ENCODE data around the gene MAP3K20.

The MAP3K20 gene

DNA sequence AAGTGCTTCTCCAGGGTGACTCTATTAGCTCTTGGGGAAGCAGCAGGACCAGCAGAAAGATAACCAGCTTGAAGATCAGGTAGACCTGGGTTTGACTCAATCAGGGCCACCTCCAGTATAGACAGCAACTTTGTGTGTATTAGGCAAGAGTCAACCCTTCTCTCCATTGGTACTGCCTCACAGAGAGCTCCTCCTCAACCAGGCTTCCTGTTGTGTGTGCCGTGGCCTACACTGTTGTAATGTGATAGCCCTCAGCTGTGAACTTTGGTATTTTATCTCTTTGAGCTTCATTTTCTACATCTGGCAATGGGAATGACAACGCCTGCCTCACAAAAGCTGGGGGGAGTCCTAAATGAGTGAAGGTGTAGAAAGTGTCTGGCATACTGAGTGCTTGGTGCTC lies 17.0 kb upstream of the MAP3K20 start:
- DNase-seq (ENCODE audit: low read depth) = no peak
- TF ChIP-seq, protein P1, sequence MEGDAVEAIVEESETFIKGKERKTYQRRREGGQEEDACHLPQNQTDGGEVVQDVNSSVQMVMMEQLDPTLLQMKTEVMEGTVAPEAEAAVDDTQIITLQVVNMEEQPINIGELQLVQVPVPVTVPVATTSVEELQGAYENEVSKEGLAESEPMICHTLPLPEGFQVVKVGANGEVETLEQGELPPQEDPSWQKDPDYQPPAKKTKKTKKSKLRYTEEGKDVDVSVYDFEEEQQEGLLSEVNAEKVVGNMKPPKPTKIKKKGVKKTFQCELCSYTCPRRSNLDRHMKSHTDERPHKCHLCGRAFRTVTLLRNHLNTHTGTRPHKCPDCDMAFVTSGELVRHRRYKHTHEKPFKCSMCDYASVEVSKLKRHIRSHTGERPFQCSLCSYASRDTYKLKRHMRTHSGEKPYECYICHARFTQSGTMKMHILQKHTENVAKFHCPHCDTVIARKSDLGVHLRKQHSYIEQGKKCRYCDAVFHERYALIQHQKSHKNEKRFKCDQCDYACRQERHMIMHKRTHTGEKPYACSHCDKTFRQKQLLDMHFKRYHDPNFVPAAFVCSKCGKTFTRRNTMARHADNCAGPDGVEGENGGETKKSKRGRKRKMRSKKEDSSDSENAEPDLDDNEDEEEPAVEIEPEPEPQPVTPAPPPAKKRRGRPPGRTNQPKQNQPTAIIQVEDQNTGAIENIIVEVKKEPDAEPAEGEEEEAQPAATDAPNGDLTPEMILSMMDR (IDR thresholded peaks at IDR 0.05; ENCODE audit: low read depth, low read length, missing control alignments) = no peak
- H3K4me3 ChIP-seq (ENCODE audit: low read depth, low read length) = no peak overlapping the region

DNA sequence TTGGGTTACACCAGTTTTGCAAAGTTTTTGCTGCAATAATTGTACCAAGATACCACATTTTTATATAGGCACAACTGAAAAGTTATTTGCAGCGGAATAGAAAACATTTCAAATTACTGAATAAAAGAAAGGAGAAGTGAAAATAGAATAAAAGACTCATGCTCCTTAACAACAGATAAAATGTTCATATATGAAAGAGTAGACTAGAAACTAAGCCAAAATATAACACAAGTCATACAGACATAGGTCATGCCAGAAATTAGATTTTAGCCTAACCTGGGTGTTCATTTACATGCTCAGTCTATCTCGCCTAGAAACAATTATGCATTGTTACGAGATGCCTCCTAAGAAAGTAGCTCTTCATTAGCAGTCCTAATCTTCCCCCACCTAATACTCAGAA lies 16.4 kb upstream of the MAP3K20 start:
- H3K4me3 ChIP-seq (ENCODE audit: low read depth, low read length) = no peak overlapping the region
- no peak for DNase-seq (ENCODE audit: low read depth)
- TF ChIP-seq, protein P1 (IDR thresholded peaks at IDR 0.05; ENCODE audit: low read depth, low read length, missing control alignments) = no peak

DNA sequence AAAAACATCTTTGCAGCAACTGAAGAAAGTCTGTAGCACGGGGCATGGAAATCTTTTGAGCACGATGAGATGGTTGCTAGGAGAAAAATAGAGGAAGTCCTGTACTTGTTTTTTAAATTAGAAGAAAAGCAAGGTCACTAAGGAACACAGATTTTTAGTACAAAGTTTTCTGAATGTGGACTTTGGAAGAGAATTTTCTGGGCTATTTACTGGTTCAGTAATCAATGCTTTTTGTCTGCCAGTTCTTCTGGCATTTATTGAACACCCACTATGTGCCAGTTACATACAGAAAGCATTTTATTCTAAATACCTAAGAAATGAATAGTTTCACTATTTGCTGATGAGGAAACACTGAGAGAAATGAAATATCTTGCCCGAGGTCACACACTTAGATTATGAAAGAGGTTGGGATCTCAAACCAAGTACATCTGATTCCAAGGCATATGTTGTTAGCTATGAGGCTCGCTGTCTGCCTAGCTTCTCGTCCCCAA lies 15.6 kb upstream of the MAP3K20 start:
- no peak for DNase-seq (ENCODE audit: low read depth)
- H3K4me3 ChIP-seq (ENCODE audit: low read depth, low read length) = no peak overlapping the region
- TF ChIP-seq, protein P1 (IDR thresholded peaks at IDR 0.05; ENCODE audit: low read depth, low read length, missing control alignments) = no peak

DNA sequence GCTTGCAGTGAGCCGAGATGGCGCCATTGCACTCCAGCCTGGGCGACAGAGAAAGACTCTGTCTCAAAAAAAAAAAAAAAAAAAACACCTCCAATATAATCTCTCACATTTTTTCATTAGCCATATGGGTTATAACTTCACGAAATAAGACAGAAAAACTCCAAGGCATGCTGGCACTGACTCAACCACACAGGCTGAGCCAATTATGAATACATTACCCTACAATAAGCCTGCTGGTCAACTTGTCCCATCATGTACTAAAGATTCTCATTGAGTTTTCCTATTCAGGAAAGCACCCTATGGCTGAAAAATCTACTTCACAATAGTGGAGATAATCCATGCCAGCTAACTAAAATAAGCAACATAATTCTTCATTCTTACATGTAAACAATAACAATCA lies 12.8 kb upstream of the MAP3K20 start:
- TF ChIP-seq, protein P1 (IDR thresholded peaks at IDR 0.05; ENCODE audit: low read depth, low read length, missing control alignments) = no peak
- no peak overlapping the region for H3K4me3 ChIP-seq (ENCODE audit: low read depth, low read length)
- no peak for DNase-seq (ENCODE audit: low read depth)

DNA sequence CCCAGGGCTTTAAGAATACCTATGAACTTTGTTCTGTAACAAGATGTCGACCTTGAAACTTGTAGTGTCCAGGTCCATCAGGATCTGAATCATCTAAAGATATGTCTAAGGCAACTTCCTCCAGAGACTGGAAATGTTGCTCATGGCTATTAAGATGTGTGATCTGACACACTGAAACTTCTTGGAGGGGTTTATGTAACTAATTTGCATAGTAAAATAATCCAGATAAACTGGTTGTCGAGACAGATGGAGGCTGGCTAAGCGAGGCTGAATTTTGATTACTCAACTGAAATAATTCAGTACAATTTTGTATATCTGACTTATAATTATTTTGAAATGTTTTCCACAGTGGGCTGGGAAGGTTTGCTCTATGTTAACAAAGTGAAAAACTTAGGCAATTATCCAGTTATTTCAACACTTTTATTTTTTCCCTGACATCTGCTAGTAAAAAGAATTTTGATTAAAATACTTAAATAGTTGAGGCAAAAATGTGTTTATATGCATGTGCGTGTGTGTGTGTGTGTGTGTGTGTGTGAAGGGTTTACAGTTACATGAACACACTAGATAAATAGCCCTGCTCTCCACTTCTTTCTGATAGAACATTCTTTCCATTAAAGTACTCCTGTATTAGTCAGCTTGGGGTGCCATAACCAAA lies 11.4 kb upstream of the MAP3K20 start:
- no peak for DNase-seq (ENCODE audit: low read depth)
- H3K4me3 ChIP-seq (ENCODE audit: low read depth, low read length) = no peak overlapping the region
- TF ChIP-seq, protein P1 (IDR thresholded peaks at IDR 0.05; ENCODE audit: low read depth, low read length, missing control alignments) = no peak

DNA sequence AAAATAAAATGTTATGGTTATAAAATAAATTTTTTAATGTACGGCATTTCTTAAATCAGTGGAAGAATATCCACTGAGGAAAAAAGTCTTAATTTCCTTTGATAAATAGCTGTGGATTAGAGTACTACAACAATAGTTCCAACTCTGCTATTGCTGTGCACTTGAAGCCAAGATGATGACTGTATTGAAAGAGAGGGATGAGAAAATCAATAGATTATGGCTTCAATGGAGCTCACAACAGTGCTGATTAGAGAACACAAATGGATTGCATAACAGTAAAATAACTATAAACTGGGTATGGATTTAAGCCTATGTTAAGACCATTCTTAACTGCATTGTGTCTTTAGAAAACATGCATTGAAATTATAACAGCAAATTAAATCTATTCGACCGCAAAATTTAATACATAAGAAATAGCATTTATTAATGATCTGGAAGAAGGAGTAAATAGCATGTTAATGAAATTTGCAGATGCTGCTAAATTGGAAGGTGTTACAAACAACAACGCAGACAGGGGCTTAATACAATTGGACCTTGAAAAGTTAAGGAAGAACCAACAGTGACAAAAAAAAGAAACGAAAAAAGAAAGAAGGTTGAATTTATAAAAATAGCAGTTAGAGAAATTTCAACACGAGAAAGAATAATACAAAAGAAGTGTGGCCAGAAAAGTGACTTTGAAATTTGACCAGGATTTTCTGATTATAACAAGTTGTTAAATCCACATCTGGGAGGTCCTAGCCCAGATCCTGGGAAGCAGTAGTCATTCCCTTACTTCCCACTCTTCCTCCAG lies 8.6 kb upstream of the MAP3K20 start:
- DNase-seq (ENCODE audit: low read depth) = no peak
- no peak overlapping the region for H3K4me3 ChIP-seq (ENCODE audit: low read depth, low read length)
- TF ChIP-seq, protein P1 (IDR thresholded peaks at IDR 0.05; ENCODE audit: low read depth, low read length, missing control alignments) = no peak

Measured in GM12864 (cell line).